ENCODE data around the gene RTRAF. TPM values are rescaled to one million over a fixed set of nuclear protein-coding genes. Genes with fewer than 3 reads are reported as not detected.

RTRAF gene
- polyA plus RNA-seq, 1 experiment = 205 TPM

DNA sequence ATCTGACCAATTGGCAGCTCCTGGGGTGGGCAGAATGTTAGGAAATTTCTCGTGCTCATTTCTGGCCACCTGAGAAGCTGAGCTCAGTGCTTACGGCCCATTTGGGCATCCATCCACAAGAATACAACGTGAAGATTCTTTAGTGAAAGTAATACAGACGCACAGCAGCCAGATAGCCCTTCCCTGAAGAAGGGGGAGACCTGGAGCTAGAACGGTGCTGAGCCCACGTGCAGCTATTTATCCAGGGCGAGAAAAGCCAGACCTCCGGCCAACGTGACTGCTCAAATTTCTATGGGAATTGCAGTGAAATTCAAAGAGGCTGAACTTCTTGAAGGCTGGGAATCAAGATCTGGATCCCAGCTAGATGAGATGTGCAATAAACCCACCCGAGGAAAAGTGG, 58.8 kb downstream of the RTRAF start:
- Histone ChIP-seq H3K4me3 (ENCODE audit: low read depth, low read length) (no peak overlapping the region), H3K27me3 (ENCODE audit: control insufficient read depth, insufficient read depth, low read length) (no peaks in the 10 kb centered on the region), H3K36me3 (ENCODE audit: control insufficient read depth, insufficient read depth, low read length) (no peaks in the 10 kb centered on the region)
- DNase-seq (ENCODE audit: low read depth) = no peak
- ChIA-PET POLR2A (no interaction called here), CTCF (interaction anchor here (0.9 kb wide), 1 partner anchor 24 kb away, joined by 3 read pairs; no protein-coding TSS in a partner anchor)
- TF ChIP-seq, protein P1, sequence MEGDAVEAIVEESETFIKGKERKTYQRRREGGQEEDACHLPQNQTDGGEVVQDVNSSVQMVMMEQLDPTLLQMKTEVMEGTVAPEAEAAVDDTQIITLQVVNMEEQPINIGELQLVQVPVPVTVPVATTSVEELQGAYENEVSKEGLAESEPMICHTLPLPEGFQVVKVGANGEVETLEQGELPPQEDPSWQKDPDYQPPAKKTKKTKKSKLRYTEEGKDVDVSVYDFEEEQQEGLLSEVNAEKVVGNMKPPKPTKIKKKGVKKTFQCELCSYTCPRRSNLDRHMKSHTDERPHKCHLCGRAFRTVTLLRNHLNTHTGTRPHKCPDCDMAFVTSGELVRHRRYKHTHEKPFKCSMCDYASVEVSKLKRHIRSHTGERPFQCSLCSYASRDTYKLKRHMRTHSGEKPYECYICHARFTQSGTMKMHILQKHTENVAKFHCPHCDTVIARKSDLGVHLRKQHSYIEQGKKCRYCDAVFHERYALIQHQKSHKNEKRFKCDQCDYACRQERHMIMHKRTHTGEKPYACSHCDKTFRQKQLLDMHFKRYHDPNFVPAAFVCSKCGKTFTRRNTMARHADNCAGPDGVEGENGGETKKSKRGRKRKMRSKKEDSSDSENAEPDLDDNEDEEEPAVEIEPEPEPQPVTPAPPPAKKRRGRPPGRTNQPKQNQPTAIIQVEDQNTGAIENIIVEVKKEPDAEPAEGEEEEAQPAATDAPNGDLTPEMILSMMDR (IDR thresholded peaks at IDR 0.05; ENCODE audit: insufficient read depth, low read depth, low read length) = no peak

DNA sequence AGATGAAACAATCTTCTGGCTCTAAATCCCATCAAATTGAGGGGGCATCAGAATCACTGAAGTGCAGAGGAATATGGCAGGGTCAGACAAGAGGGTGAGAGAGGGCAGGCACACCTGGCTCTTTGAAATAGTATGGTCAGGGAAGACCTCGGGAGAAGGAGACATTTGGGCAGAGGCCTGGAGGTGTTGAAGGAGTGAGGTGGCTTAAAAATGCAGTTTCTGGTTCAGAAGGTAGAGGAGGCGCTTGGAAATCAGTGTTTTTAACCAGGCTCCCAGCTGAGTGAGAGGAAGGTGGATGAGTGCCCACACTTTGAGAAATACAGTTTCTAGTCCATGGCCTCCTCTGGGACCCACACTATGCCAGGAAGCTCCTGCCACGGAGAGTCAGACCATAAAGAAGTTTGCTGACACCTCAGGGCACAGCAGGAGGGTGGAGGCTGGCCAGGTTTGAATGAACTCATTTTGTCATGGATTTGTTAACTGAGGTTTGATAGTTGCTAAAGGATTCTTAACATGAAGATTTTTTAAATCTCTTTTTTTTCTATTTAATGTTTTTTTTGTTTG, 59.4 kb downstream of the RTRAF start:
- peaks cover 1% of the 10 kb centered on the region; the same call in 1 of the 2 replicates for H3K36me3 ChIP-seq (ENCODE audit: control insufficient read depth, insufficient read depth, low read length)
- no peak overlapping the region for H3K4me3 ChIP-seq (ENCODE audit: low read depth, low read length)
- DNase-seq (ENCODE audit: low read depth) = no peak
- TF ChIP-seq, protein P1 (IDR thresholded peaks at IDR 0.05; ENCODE audit: insufficient read depth, low read depth, low read length) = no peak
- no peaks in the 10 kb centered on the region for H3K27me3 ChIP-seq (ENCODE audit: control insufficient read depth, insufficient read depth, low read length)
- POLR2A ChIA-PET = no interaction called here
- CTCF ChIA-PET = no interaction called here

DNA sequence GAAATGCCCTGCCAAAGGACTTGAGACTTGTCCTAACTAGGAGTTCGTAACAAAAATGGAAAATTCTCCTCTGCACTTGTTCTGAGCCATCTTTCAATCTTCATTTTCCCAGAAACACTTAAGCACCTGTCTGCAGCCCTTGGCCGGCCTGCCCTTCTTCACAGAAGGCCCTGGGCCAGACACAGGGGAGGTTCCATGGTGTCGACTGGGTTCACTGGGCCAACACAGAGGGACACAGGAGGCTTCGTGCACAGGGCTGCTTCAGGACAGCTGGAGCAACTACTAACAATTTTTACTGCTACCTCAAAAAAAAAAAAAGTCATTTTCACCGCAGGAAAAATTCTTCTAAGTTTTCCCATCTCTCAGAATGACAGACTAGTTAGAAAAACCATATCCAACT, 59.9 kb downstream of the RTRAF start:
- ChIA-PET CTCF (no interaction called here), POLR2A (no interaction called here)
- DNase-seq (ENCODE audit: low read depth) = no peak
- TF ChIP-seq, protein P1 (IDR thresholded peaks at IDR 0.05; ENCODE audit: insufficient read depth, low read depth, low read length) = no peak
- no peak overlapping the region for H3K4me3 ChIP-seq (ENCODE audit: low read depth, low read length)
- peaks cover 4% of the 10 kb centered on the region for H3K36me3 ChIP-seq (ENCODE audit: control insufficient read depth, insufficient read depth, low read length)
- no peaks in the 10 kb centered on the region for H3K27me3 ChIP-seq (ENCODE audit: control insufficient read depth, insufficient read depth, low read length)

DNA sequence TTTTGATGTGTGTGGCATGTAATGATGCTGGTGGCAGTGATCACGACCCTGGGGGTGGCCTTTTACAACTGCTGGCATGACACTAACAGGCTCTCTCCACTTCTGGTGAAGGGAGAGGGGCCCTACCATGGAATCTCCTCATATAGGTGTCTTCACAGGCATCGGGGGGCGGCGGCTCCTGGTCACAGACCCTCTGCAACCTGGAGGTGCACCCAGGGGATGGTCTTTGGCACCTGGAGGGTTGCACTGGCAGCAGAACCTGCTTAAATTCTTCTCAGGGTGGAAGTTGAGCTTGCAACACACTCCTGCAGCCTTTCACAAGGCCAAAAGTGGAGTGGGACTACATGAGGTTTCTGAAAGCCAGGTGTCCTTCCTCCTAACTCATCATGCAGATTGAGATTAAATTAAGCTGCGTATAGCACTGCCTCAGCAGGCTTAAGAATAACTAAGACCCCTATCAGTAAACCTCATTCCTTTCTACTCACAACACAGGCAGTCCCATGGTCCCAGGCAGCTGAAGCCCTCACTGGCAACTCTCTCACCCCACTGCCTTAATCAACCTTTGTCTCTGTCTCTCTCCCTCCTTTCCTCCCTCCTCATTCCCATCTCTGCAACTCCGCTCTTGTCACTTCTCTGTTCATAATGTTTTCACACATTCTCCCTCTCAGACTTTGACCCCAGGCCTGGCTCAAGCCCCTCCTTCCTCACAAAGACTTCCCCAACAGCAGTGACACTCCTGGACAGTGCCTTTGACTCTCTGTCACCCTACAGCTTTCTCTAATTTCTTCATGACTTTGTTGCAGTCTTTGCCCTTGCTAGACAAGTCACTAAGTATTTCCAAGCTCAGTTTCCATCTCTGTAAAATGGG, 60.6 kb downstream of the RTRAF start:
- H3K4me3 ChIP-seq (ENCODE audit: low read depth, low read length) = no peak overlapping the region
- ChIA-PET POLR2A (no interaction called here), CTCF (interaction anchor here (0.6 to 1.6 kb wide), 5 partner anchors 8 to 81 kb away, joined by 3 to 4 read pairs (median 3); partner anchors contain the start of gene NID2)

DNA sequence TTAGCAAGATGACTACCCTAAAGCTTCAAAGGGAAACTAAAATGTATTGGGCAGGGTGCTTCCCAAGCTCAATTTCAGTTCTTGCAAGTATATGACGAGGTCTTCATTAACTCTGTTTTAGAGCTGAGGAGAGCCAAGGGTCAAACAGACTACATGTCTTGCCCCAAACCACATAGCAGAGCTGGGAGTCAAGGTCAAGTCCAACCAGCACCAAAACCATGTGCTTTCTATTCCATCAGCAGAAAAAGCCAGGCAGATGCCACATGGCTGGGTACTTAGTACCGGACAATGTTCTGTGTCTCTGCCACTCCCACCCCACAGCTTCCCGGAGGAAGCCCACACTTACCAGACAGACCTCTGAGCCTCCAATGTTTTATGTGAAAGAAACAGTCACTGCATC, 61.9 kb downstream of the RTRAF start:
- TF ChIP-seq, protein P1 (IDR thresholded peaks at IDR 0.05; ENCODE audit: insufficient read depth, low read depth, low read length) = no peak
- DNase-seq (ENCODE audit: low read depth) = no peak
- ChIA-PET POLR2A (no interaction called here), CTCF (interaction anchor here (1.0 to 1.6 kb wide), 4 partner anchors 10 to 81 kb away, joined by 3 to 4 read pairs (median 4); partner anchors contain the start of gene NID2)
- no peak overlapping the region for H3K4me3 ChIP-seq (ENCODE audit: low read depth, low read length)
- no peaks in the 10 kb centered on the region for H3K27me3 ChIP-seq (ENCODE audit: control insufficient read depth, insufficient read depth, low read length)
- H3K36me3 ChIP-seq (ENCODE audit: control insufficient read depth, insufficient read depth, low read length) = peaks cover 4% of the 10 kb centered on the region

More for the DNA sequence above, 60.6 kb downstream of the RTRAF start:
- no peaks in the 10 kb centered on the region for H3K27me3 ChIP-seq (ENCODE audit: control insufficient read depth, insufficient read depth, low read length)
- TF ChIP-seq, protein P1 (IDR thresholded peaks at IDR 0.05; ENCODE audit: insufficient read depth, low read depth, low read length) = no peak
- no peak for DNase-seq (ENCODE audit: low read depth)
- H3K36me3 ChIP-seq (ENCODE audit: control insufficient read depth, insufficient read depth, low read length) = peaks cover 4% of the 10 kb centered on the region

Measured in BJ (cell line).